ENCODE results near the gene UBASH3A.

Gene UBASH3A

DNA sequence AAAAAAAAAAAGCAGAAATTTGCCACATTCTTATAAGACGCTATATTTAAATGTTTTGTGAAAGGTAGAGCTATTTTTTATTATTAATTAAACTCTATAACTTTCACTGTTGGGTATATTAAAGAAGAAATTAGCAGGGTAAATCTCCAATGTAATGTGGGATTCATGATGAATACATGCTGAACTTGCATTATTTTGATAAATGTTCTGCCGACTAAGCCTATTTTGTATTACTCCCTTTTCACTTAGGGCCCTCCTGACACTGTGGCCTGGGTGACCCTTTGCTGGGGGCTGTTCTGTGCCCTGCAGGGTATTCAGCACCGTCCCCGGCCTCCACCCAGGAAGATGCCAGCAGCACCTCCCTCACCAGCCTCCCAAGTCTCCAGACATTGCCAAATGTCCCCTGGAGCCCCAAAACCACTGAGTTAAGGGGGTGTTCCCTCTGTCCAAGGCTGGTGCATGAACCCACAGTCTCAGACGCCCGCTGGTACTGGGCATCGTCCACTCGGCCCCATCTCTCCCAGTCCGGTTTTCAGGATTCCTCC, 69.9 kb downstream of the UBASH3A start:
- DNase-seq, result no peak

GRCh38 chr21:42474043-42474831, 70.5 kb downstream of the UBASH3A start:
- DNase-seq, result peak; percentile 11

DNA sequence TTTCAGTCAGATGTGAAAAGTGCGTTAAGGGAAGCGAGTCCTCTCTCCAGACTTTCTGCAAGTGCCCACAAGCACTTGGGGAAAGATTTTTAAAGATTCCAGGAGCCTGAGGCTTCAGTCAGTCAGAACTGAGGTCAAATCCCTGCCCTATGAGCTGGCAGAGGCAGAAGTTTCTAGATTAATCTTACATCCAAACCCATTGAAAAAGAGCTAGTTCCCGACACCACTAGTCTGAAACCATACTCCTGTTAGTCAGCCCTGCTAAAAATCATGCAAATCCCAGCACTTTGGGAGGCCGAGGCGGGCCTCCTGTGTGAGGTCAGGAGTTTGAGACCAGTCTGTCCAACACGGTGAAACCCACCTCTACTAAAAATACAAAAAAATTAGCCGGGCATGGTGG, 71.3 kb downstream of the UBASH3A start:
- DNase-seq, result no peak

GRCh38 chr21:42475526-42476387, 72.1 kb downstream of the UBASH3A start:
- no peak for DNase-seq

DNA sequence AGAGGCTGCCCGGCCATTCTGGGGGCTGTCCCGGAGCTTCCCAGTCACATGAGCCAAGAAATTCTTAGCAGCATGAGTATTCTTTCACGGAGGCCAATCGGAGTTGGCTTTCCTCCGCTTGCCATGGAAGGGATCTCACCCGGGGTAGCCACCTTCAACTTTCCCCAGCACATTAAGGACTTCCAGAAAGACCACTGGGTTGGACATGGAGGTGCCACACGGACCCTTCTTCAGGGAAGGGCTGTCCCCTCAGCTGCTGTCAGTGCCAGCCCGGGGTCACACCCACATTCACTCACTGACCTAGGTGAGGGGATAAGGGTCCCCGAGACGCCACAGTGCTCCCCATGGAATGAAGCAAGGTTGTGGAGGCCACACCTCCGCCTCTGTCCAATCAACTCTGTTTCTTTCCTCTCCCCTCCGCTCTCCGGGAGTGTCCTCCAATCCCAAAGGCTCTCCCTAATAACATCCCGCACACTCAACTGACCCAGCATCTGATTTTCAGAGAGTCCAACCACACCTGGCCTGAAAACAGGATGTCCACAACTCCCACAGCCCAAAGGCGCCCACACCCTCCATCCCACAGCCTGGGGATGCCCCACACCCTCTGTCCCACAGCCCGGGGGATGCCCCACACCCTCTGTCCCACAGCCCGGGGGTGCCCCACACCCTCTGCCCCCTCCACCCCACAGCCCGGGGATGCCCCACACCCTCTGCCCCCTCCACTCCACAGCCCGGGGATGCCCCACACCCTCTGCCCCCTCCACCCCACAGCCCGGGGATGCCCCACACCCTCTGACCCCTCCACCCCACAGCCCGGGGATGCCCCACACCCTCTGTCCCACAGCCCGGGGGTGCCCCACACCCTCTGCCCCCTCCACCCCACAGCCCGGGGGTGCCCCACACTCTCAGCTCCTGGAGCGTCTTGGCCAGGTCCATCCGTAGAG, 73.0 kb downstream of the UBASH3A start:
- no peak for DNase-seq

DNA sequence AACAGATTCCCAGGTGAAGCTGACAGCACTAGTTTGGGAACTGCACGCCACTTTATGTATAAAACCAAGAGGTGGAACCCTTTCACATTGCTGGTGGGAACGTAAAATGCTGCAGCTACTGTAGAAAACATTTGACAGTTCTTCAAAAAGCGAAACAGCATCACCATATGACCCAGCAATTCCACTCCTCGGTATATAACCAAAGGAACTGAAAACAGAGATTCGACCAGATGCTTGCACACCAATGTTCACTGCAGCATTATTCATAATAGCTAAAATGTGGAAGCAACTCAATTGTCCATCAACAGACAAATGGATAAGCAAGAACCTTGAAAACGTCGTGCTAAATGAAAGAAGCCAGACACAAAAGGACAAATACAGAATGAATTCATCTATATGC, 74.8 kb downstream of the UBASH3A start:
- no peak for DNase-seq

DNA sequence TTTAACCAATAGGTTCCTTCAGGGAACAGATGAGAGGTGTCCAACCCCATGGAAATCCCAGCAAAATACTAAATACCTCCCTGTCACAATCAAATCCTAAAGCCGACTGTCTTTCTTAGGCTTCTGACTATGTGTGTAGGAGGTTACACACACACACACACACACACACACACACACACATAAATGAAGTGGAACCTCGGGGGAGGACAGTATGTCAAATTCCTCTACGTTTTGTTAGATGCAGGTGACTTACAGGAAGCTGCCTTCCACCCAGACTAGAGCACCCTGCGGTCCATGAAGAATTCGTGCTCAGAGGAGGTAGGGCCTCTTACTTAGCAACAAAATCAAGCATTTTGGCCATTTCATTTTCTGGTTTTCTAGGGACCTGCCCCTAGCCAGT, 75.9 kb downstream of the UBASH3A start:
- no peak for DNase-seq

- DNase-seq, result no peak
These were observed 77.0 kb downstream of the UBASH3A start for GRCh38 chr21:42480736-42481135.

DNA sequence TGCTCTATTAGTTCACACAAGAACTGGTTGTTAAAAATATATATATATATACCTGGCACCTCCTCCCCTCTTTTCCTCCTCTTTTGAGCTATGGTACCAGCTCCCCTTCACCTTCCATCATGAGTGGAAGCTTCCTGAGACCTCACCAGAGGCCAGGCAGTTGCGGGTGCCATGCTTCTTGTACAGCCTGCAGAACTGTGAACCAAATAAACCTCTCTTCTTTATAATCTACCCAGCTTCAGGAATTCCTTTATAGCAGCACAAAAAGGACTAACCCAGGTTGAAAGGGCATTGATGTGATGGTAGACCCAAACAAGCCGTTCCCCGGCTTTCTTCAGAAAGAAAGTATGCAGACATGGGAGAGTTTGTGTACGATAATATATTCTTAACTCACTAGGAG, 77.5 kb downstream of the UBASH3A start:
- DNase-seq, result no peak

GRCh38 chr21:42484966-42485365, 81.3 kb downstream of the UBASH3A start:
- DNase-seq, result no peak

- no peak for DNase-seq
These were observed 82.4 kb downstream of the UBASH3A start for GRCh38 chr21:42486072-42486471.

- no peak for DNase-seq
These were observed 82.8 kb downstream of the UBASH3A start for GRCh38 chr21:42486531-42486930.

DNA sequence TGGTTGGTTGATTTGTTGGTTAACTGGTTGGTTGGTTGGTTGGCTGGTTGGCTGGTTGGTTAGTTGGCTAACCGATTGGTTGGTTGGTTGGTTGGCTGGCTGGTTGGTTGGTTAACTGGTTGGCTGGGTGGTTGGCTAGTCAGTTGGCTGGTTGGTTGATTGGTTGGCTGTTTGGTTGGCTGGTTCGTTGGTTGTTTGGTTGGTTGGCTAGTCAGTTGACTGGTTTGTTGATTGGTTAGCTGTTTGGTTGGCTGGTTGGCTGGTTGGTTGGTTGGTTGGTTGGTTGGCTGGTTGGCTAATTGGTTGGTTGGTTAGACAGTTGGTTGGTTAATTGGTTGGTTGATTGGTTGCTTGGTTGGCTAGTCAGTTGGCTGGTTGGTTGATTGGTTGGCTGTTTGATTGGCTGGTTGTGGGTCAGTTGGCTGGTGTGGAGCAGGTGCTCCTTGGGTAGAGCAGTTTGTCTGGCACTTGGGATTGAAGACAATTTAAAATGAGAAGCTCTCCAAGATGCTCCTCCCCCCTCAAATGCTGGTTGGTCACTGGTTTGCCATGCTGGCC, 85.4 kb downstream of the UBASH3A start:
- no peak for DNase-seq

DNA sequence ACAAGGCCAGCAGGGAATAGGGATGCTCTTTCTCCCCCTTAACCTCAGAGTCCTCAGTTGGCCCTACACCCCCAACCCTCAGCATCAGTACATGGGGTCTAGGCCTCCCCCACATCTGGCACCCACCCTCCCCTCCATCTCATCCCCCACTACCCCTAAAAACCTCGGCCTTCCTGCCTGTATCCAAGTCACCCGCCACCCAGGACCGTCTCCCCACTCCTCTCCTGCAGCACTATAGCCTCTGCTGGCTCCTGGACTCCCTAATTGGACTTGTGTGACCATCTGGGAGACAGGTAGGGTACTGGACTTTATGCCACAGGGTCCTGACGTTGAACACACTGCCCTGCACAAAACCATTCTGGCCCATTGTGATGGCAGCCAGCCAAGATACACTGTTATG, 86.3 kb downstream of the UBASH3A start:
- no peak for DNase-seq

GRCh38 chr21:42490720-42491119, 87.0 kb downstream of the UBASH3A start:
- no peak for DNase-seq

DNA sequence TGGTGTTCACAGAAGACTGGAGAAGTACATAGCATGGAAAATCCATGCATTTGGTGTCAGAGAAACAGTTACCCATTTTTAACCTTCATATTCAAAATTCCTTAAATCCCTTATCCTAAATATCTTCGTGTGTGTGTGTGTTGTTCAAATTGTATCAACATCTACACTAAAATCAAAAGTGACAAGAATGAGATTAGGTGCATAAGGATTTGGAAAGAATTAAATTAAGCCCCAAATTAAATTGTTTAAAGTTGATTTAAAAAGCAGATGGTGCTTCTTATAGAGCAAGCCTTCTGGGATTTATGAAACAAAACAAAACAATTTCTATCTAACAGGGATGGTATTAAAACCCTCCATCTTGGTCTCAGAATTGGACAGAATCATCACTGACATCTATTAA, 87.6 kb downstream of the UBASH3A start:
- DNase-seq, result no peak

DNA sequence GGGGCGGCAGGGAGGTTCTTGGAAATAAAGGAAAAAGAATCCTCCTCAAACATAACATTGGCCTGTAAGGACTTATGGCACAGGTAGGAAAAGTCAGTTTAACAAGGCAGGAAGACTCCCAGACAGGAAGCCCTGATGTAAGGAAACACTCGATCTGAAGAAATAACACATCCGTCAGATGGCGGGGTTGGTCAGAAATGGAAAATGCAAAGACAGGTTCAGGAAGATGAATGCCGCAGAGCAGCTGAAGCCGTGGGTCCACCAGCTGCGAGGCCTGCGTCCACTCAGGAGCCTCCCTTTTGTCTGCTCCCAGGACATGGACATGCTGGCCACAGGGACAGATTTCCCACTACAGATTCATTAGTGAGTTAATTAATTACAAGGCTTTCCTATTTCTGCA, 88.5 kb downstream of the UBASH3A start:
- no peak for DNase-seq

DNA sequence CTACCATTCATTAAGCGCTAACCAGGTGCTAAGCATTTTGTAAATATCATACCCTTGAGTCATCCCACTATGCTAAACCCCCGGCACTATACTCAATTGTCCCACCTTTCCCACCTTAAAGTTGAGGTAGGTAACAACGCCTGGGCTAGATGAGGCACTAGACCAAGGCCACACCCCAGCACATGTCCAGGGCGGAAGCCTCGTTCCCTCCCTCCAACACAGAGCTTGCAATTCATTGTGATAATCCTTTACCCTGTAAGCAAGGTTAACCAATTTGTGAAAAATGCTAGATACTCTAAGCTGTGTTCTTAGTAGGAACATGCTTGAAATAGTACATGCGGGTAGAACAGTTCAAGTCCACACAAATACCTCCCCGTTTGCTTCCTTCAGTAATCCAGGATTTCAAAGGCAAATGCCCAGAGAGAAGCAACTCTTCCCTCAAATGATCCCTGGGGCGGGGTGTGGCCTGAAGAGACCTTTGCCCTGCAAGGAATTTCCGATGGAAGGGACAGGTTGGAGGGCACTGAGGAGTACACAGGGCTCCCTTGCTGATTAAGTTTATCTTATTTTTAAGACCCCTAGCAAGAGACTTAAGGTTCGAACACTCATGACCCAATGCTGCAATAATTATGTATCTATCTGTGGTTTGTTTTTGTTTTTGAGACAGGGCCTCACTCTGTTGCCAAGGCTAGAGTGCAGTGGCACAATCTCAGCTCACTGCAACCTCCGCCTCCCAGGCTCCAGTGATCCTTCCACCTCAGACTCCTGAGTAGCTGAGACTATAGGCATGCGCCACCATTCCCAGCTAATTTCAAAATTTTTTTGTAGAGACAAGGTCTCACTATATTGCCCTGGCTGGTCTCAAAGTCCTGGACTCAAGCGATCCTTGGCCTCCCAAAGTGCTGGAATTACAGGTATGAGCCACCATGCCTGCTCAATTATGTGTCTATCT, 89.7 kb downstream of the UBASH3A start:
- no peak for DNase-seq

GRCh38 chr21:42495027-42495426, 91.3 kb downstream of the UBASH3A start:
- no peak for DNase-seq

DNA sequence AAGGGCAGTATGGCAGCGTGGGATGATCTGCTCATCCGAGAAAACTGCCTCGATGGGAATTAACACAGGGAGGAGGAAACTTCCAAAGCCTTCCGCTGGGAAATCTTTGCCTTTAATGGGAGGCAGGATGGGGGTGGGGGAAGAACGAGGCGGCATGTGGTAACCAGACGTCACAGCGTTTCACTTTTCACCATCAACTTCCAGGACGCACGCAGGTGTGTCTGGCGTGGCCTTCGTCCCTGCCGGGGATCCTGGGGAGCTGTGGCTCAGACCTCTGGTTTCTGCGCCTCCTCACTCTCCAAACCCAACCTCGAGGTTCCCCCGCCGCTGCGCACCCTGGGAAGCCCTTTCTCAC, 92.0 kb downstream of the UBASH3A start:
- DNase-seq, result no peak

DNA sequence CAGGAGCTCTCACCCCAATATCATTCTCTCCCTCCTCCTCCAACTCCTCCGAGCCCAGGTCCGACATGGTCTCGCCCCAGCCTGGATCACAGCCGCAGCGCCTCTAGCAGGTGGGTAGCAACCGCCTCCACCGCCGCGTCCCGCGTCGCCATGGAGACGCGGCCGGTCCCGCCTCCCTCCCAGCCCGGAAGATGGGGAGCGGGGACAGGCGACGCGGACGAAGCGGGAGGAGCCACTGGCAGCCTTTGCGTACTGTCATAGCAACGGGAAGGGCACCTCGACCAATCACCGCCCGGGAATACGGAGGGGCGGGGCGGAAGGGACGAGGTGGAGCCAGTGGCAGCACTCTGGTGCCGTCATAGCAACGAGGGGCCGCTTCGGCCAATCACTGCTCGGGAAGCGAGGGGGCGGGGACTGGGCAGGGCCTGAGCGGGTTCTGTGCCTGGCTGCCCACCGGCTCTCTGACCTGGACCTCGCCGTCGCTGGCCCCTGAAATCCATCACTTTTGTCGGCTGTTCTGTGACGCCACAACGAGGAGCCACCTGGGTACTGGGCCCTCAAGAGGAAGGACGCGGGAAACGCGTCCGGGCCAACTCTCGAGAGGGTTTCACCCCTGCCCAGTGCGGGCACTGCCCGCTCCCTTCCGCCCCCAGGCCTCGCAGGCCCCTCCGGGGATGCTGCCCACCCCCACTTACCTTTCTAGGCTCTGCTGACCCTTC, 92.6 kb downstream of the UBASH3A start, which contains the start of gene RSPH1:
Gene RSPH1 (minus strand): TSS at position 105 of the 719 bp plus-strand sequence. CDS start 38 bp downstream, at position 67.
- DNase-seq, result peak; percentile 98
